ENCODE measurements around the gene CRTC3. TPM values are rescaled to one million over a fixed set of nuclear protein-coding genes. Genes with fewer than 3 reads are reported as not detected.

The CRTC3 gene
- total RNA-seq, 6 experiments from 2014 or later, result 8.4 to 16.2 (median 11.3) TPM

DNA sequence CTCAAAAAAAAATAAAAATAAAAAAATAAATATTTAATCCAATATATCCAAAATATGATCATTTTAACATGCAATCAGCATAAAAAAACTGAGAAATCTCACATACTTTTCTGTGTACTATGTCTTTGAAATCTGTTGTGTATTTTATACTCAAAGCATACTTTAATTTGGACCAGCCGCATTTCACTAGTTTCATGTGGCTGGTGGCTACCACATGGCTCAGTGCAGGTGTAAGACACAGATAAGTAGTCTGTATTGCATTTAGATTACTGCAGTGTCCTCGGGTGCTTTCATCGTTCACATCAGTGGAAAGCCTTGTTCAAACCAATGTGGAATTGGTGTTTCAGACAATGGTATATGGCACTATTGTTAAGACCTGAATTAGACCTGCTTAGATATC, 11.0 kb downstream of the CRTC3 start:
- H3K4me3 ChIP-seq, result no peak overlapping the region
- intact Hi-C loops (cut with DNase I), result no loop called here
- 85% methylated on average over 3 of the region's 3 CpGs for WGBS (ENCODE audit: insufficient coverage, low coverage, low lambda C conversion rate, missing lambda C conversion rate)
- H3K36me3 ChIP-seq, result peaks cover 0 to 6% (median 0%) of the 10 kb centered on the region in 4 donors
- H3K4me1 ChIP-seq, result peaks cover 0 to 17% (median 0%) of the 10 kb centered on the region in 4 donors
- no peak for DNase-seq
- TF ChIP-seq, protein P1, sequence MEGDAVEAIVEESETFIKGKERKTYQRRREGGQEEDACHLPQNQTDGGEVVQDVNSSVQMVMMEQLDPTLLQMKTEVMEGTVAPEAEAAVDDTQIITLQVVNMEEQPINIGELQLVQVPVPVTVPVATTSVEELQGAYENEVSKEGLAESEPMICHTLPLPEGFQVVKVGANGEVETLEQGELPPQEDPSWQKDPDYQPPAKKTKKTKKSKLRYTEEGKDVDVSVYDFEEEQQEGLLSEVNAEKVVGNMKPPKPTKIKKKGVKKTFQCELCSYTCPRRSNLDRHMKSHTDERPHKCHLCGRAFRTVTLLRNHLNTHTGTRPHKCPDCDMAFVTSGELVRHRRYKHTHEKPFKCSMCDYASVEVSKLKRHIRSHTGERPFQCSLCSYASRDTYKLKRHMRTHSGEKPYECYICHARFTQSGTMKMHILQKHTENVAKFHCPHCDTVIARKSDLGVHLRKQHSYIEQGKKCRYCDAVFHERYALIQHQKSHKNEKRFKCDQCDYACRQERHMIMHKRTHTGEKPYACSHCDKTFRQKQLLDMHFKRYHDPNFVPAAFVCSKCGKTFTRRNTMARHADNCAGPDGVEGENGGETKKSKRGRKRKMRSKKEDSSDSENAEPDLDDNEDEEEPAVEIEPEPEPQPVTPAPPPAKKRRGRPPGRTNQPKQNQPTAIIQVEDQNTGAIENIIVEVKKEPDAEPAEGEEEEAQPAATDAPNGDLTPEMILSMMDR (IDR thresholded peaks at IDR 0.05), result no peak
- no peak for TF ChIP-seq POLR2A (IDR thresholded peaks at IDR 0.05)
- no peaks in the 10 kb centered on the region for H3K9me3 ChIP-seq
- H3K27ac ChIP-seq, result no peak overlapping the region
- no peak for ATAC-seq
- H3K27me3 ChIP-seq, result no peaks in the 10 kb centered on the region

DNA sequence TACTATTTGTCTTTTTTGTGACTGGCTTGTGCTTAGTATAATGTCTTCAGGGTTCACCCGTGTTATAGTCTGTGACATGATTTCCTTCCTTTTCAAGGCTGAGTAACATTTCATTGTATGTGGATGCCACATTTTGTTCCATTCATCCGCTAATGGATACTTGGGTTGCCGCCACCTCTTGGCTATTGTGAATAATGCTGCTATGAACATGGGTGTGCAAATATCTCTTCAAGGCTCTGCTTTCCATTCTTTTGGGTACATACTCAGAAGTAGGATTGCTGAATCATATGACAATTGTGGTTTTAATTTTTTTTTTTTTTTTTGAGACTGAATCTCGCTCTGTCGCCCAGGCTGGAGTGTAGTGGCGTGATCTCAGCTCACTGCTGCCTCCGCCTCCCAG, 15.4 kb downstream of the CRTC3 start:
- no peak for ATAC-seq
- Histone ChIP-seq H3K9me3 (no peaks in the 10 kb centered on the region), H3K27ac (no peak overlapping the region), H3K27me3 (no peaks in the 10 kb centered on the region), H3K4me1 (no peaks in the 10 kb centered on the region), H3K4me3 (no peak overlapping the region), H3K36me3 (peaks cover 0 to 6% (median 0%) of the 10 kb centered on the region in 4 donors)
- DNase-seq, result no peak
- 82% methylated on average over 4 of the region's 7 CpGs for WGBS (ENCODE audit: insufficient coverage, low coverage, low lambda C conversion rate, missing lambda C conversion rate)
- TF ChIP-seq, protein P1 (IDR thresholded peaks at IDR 0.05), result no peak
- no peak for TF ChIP-seq POLR2A (IDR thresholded peaks at IDR 0.05)
- intact Hi-C loops (cut with DNase I), result no loop called here

DNA sequence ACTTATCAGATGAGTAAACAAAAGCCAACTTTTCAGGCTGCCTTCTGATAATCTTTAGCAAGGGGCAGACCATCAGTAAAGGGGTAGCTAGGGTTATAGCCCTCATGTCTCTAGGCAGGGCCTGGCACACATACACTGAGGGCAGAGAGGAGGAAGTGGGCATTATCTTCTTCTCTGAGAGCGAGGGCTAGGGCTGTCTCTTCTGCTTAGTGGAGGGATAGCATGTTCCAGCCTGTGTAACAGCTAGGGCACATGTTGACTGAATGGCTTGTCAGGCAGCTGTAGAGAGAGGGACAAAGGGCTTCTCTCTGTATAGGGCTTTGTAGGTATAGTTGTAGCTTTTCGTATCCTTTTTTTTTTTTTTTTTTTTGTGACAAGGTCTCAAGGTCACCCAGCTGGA, 17.8 kb downstream of the CRTC3 start:
- H3K36me3 ChIP-seq, result no peaks in the 10 kb centered on the region
- no peak for TF ChIP-seq POLR2A (IDR thresholded peaks at IDR 0.05)
- TF ChIP-seq, protein P1 (IDR thresholded peaks at IDR 0.05), result no peak
- no peaks in the 10 kb centered on the region for H3K9me3 ChIP-seq
- no peak overlapping the region for H3K27ac ChIP-seq
- H3K27me3 ChIP-seq, result no peaks in the 10 kb centered on the region
- ATAC-seq (peak in 1 of 4 donors; percentile 16), DNase-seq (no peak)
- no peaks in the 10 kb centered on the region for H3K4me1 ChIP-seq
- WGBS (ENCODE audit: insufficient coverage, low coverage, low lambda C conversion rate, missing lambda C conversion rate), result no CpG with 5 or more reads among the region's 2 CpGs
- intact Hi-C loops (cut with DNase I), result no loop called here
- no peak overlapping the region for H3K4me3 ChIP-seq

DNA sequence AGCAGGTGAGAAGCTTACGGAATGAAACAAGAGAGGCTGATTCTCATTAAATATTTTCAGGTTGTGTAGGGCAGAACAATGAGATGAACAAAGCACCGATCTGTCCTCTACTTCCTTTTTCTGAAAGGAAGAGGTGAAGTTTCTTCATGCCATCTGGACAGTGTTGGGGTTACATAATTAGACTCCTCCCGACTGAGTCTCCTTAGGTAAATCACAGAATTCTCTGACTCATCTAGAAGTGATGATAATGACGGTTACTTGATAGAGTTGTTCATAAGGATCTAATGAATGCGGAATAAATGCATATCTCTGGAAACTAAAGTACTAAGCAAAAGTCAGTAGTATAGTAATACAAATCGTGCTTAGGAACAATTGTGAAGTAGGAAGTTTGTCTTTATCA, 21.2 kb downstream of the CRTC3 start:
- H3K4me3 ChIP-seq, result no peak overlapping the region
- no peaks in the 10 kb centered on the region for H3K27me3 ChIP-seq
- ATAC-seq, result no peak
- no peak for DNase-seq
- peaks cover 0 to 13% (median 0%) of the 10 kb centered on the region in 4 donors for H3K4me1 ChIP-seq
- 75% methylated on average over 6 of the region's 6 CpGs for WGBS (ENCODE audit: insufficient coverage, low coverage, low lambda C conversion rate, missing lambda C conversion rate)
- intact Hi-C loops (cut with DNase I), result no loop called here
- H3K27ac ChIP-seq, result no peak overlapping the region
- no peak for TF ChIP-seq POLR2A (IDR thresholded peaks at IDR 0.05)
- TF ChIP-seq, protein P1 (IDR thresholded peaks at IDR 0.05), result no peak
- no peaks in the 10 kb centered on the region for H3K9me3 ChIP-seq
- no peaks in the 10 kb centered on the region for H3K36me3 ChIP-seq
